GM23338 (cell line): Measurements from ENCODE around the gene OR5K3. TPM values are rescaled to one million over a fixed set of nuclear protein-coding genes. Genes with fewer than 3 reads are reported as not detected.
A peak's percentile ranks its signal among the peaks of the same experiment; 100 is the strongest.

Source experiments
- ATAC-seq: fragments of 200-7000 bp; cut with Tn5 transposase; 3 replicates; pipeline ENCODE4 v1.9.1; 2020
- DNase-seq: peaks from one replicate; pipeline ENCODE4 v3.0.0-alpha.2; 2015; ENCODE audit warnings: low spot score
- H2AFZ ChIP-seq: fragments of 200-600 bp; sonication (generic); 2 replicates; pipeline ENCODE4 v1.8.0; 2016; ENCODE audit warnings: antibody characterized with exemption, mild to moderate bottlenecking, moderate library complexity
- H3F3A ChIP-seq: fragments of 200-600 bp; sonication (generic); replicated peaks from 2 replicates; pipeline ENCODE4 v1.8.0; 2017; ENCODE audit warnings: antibody characterized with exemption, mixed run types, low read depth
- H3K27ac ChIP-seq: fragments of 200-600 bp; sonication (generic); 2 replicates; pipeline ENCODE4 v1.6.1; 2016; ENCODE audit warnings: low read depth
- H3K27me3 ChIP-seq: fragments of 200-600 bp; sonication (generic); 2 replicates; pipeline ENCODE4 v1.8.0; 2016; ENCODE audit warnings: mild to moderate bottlenecking, mixed run types, moderate library complexity; ENCODE audit not compliant: insufficient read depth
- H3K36me3 ChIP-seq: fragments of 200-600 bp; sonication (generic); 2 replicates; pipeline ENCODE4 v1.8.0; 2016; ENCODE audit warnings: mild to moderate bottlenecking; ENCODE audit not compliant: insufficient read depth
- H3K4me1 ChIP-seq: fragments of 200-600 bp; sonication (generic); 2 replicates; pipeline ENCODE4 v1.8.0; 2016; ENCODE audit warnings: mild to moderate bottlenecking, moderate library complexity; ENCODE audit not compliant: insufficient read depth
- H3K4me2 ChIP-seq: fragments of 200-600 bp; sonication (generic); 2 replicates; pipeline ENCODE4 v1.7.1; 2017; ENCODE audit warnings: mixed run types
- H3K4me3 ChIP-seq: fragments of 200-600 bp; sonication (generic); 2 replicates; pipeline ENCODE4 v1.6.1; 2016; ENCODE audit warnings: mixed run types
- H3K79me2 ChIP-seq: fragments of 200-600 bp; sonication (generic); replicated peaks from 2 replicates; pipeline ENCODE4 v1.8.0; 2017; ENCODE audit warnings: mild to moderate bottlenecking; ENCODE audit not compliant: insufficient read depth
- H3K9me2 ChIP-seq: fragments of 200-600 bp; sonication (generic); 2 replicates; pipeline ENCODE4 v1.8.0; 2017; ENCODE audit not compliant: insufficient read depth
- H4K20me1 ChIP-seq: fragments of 200-600 bp; sonication (generic); replicated peaks from 2 replicates; pipeline ENCODE4 v1.8.0; 2017; ENCODE audit warnings: mild to moderate bottlenecking; ENCODE audit not compliant: insufficient read depth
- H3K27ac Mint-ChIP-seq: 2 replicates; pipeline ENCODE4 v1.8.0; 2020; ENCODE audit warnings: inconsistent platforms, mild to moderate bottlenecking, moderate library complexity, mixed read lengths
- H3K27me3 Mint-ChIP-seq: 3 replicates; pipeline ENCODE4 v1.8.0; 2022; ENCODE audit warnings: low read depth, mild to moderate bottlenecking, moderate library complexity, mixed read lengths, inconsistent platforms; ENCODE audit not compliant: insufficient read depth, poor library complexity
- H3K36me3 Mint-ChIP-seq: 3 replicates; pipeline ENCODE4 v1.8.0; 2021; ENCODE audit warnings: low read depth, mild to moderate bottlenecking, inconsistent platforms, moderate library complexity, mixed read lengths
- H3K4me1 Mint-ChIP-seq: 3 replicates; pipeline ENCODE4 v1.8.0; 2020; ENCODE audit warnings: mild to moderate bottlenecking, inconsistent platforms, mixed read lengths
- H3K4me3 Mint-ChIP-seq: 3 replicates; pipeline ENCODE4 v1.8.0; 2021; ENCODE audit warnings: moderate library complexity, mild to moderate bottlenecking, inconsistent platforms, mixed read lengths
- H3K9me3 Mint-ChIP-seq: 3 replicates; pipeline ENCODE4 v1.8.0; 2020; ENCODE audit warnings: moderate library complexity, mild to moderate bottlenecking, inconsistent platforms, mixed read lengths
- CREB1 ChIP-seq: fragments of 250-450 bp; sonication (Bioruptor Pico); IDR thresholded peaks from 2 replicates; pipeline ENCODE4 v1.5.0; 2020; ENCODE audit warnings: low read depth, mild to moderate bottlenecking, moderate library complexity
- CTCF ChIP-seq, 2 experiments: fragments of 200-600 bp in 1 of 2; sonication (generic) in 1 of 2; conservative IDR thresholded peaks; 2 replicates each; pipeline versions ENCODE4 v1.5.1 to v1.6.1; 2016 to 2017; ENCODE audit warnings: antibody characterized with exemption in 2 of 2, low read depth in 2 of 2, mild to moderate bottlenecking in 2 of 2, moderate library complexity in 1 of 2
- ETS1 ChIP-seq: IDR thresholded peaks from 2 replicates; pipeline ENCODE4 v1.6.1; 2016; ENCODE audit warnings: antibody characterized with exemption
- EZH2 ChIP-seq: fragments of 200-600 bp; sonication (generic); IDR thresholded peaks from one replicate; pipeline ENCODE4 v1.8.0; 2017; ENCODE audit warnings: antibody characterized with exemption, mild to moderate bottlenecking, low read depth; ENCODE audit not compliant: unreplicated experiment
- EZH2phosphoT487 ChIP-seq: fragments of 200-600 bp; sonication (generic); IDR thresholded peaks from one replicate; pipeline ENCODE4 v1.8.1; 2018; ENCODE audit warnings: antibody characterized with exemption; ENCODE audit not compliant: unreplicated experiment
- JUNB ChIP-seq: IDR thresholded peaks from one replicate; pipeline ENCODE4 v1.6.1; 2016; ENCODE audit warnings: antibody characterized with exemption; ENCODE audit not compliant: unreplicated experiment
- NANOG ChIP-seq: IDR thresholded peaks from 2 replicates; pipeline ENCODE4 v1.6.1; 2016; ENCODE audit warnings: antibody characterized with exemption, borderline replicate concordance
- POLR2AphosphoS5 ChIP-seq: IDR thresholded peaks from 2 replicates; pipeline ENCODE4 v1.6.1; 2016; ENCODE audit warnings: antibody characterized with exemption, low read depth
- STAT1 ChIP-seq: IDR thresholded peaks from one replicate; pipeline ENCODE4 v1.6.1; 2016; ENCODE audit warnings: antibody characterized with exemption; ENCODE audit not compliant: unreplicated experiment
- ZNF114 ChIP-seq: fragments of 250-450 bp; sonication (Bioruptor Pico); IDR thresholded peaks from 2 replicates; pipeline ENCODE4 v1.5.0; 2020; ENCODE audit warnings: mild to moderate bottlenecking, moderate library complexity
- ZNF331 ChIP-seq: fragments of 250-450 bp; sonication (Bioruptor Pico); IDR thresholded peaks from 2 replicates; pipeline ENCODE4 v1.5.0; 2020; ENCODE audit warnings: low read depth, mild to moderate bottlenecking, moderate library complexity
- polyA plus RNA-seq: library from polyadenylated mRNA; unstranded; fragments of >200 nt; fragmentation: Nextera tagmentation; extraction: Ambion mirVana; gene quantifications from 2 replicates; pipeline ENCODE4 v1.2.1, GENCODE V29; 2016
- total RNA-seq: library from RNA; depleted of rRNA; stranded (reverse); fragments of >200 nt; shearing (Covaris generic); gene quantifications from 2 replicates; pipeline ENCODE4 v1.2.3, GENCODE V29; 2014

Gene OR5K3
- total and polyA plus RNA-seq, 2 experiments from 2014 or later, result not detected

- Histone ChIP-seq H3K4me2 (no peak overlapping the region), H3K36me3 (no peaks in the 10 kb centered on the region), H4K20me1 (no peaks in the 10 kb centered on the region), H3K4me1 (no peaks in the 10 kb centered on the region), H3K27me3 (no peaks in the 10 kb centered on the region), H3F3A (no peaks in the 10 kb centered on the region), H3K4me3 (no peak overlapping the region), H2AFZ (0 out of 2 replicates have a peak overlapping the region, but pooled peaks have one; percentile 29), H3K27ac (no peak overlapping the region), H3K79me2 (no peaks in the 10 kb centered on the region), H3K9me2 (no peaks in the 10 kb centered on the region; the same call in 1 of the 2 replicates)
- no peak for TF ChIP-seq POLR2AphosphoS5
- no peak for TF ChIP-seq ZNF331 (CRISPR knock-in tag)
- TF ChIP-seq JUNB, result no peak
- TF ChIP-seq CREB1 (CRISPR knock-in tag), result no peak
- TF ChIP-seq ETS1, result no peak
- no peak for TF ChIP-seq NANOG
- TF ChIP-seq STAT1, result no peak
- TF ChIP-seq EZH2, result no peak
- no peak for TF ChIP-seq ZNF114
- TF ChIP-seq CTCF (conservative IDR thresholded peaks at IDR 0.05; ENCODE audit: low read depth in 2 of 2), result no peak
- Mint-ChIP-seq H3K27me3 (no peaks in the 10 kb centered on the region), H3K9me3 (peaks cover 16% of the 10 kb centered on the region), H3K4me1 (no peaks in the 10 kb centered on the region), H3K4me3 (no peak overlapping the region), H3K36me3 (peaks cover 5% of the 10 kb centered on the region; the same call in 2 of the 3 replicates), H3K27ac (no peak overlapping the region)
- ATAC-seq (no peak), DNase-seq (no peak)
These were observed 31.2 kb upstream of the OR5K3 start for GRCh38 chr3:98359250-98359649.

- Histone ChIP-seq H3K4me3 (no peak overlapping the region), H3K9me2 (no peaks in the 10 kb centered on the region; the same call in 1 of the 2 replicates), H3K36me3 (no peaks in the 10 kb centered on the region), H3K4me2 (no peak overlapping the region), H3K27ac (no peak overlapping the region), H3K27me3 (no peaks in the 10 kb centered on the region), H2AFZ (0 out of 2 replicates have a peak overlapping the region, but pooled peaks have one; percentile 29), H3K4me1 (no peaks in the 10 kb centered on the region), H4K20me1 (no peaks in the 10 kb centered on the region), H3F3A (no peaks in the 10 kb centered on the region), H3K79me2 (no peaks in the 10 kb centered on the region)
- Mint-ChIP-seq H3K27ac (peak overlapping the region; percentile 94), H3K4me3 (no peak overlapping the region), H3K36me3 (peaks cover 5% of the 10 kb centered on the region; the same call in 2 of the 3 replicates), H3K27me3 (no peaks in the 10 kb centered on the region), H3K4me1 (no peaks in the 10 kb centered on the region), H3K9me3 (peaks cover 16% of the 10 kb centered on the region)
- TF ChIP-seq CTCF (conservative IDR thresholded peaks at IDR 0.05; ENCODE audit: low read depth in 2 of 2), result peak; percentile 29 to 61; a peak in 3 of 4 replicates
- TF ChIP-seq EZH2phosphoT487, result no peak
- DNase-seq (peak; percentile 21), ATAC-seq (peak; percentile 62; the same call in 2 of the 3 replicates)
These were observed 30.3 kb upstream of the OR5K3 start for GRCh38 chr3:98359993-98360675.
